Mucosa of stomach (tissue), 1 donor: ENCODE data around the gene UBAP2.
"Not testable (repeated sequence)": the region's sequence is repeated elsewhere in the genome, so short reads cannot be mapped to it uniquely, and the experiment has no call there.

Source experiments
- H3K27me3 ChIP-seq: one replicate; pipeline ENCODE4 v1.7.0; 2013; ENCODE audit warnings: mild to moderate bottlenecking, low read length; ENCODE audit not compliant: control insufficient read depth, insufficient read depth
- H3K36me3 ChIP-seq: one replicate; pipeline ENCODE4 v1.7.0; 2013; ENCODE audit warnings: low read length; ENCODE audit not compliant: control insufficient read depth, insufficient read depth
- H3K4me1 ChIP-seq: one replicate; pipeline ENCODE4 v1.7.0; 2013; ENCODE audit warnings: mild to moderate bottlenecking, low read length; ENCODE audit not compliant: control insufficient read depth, insufficient read depth
- H3K4me3 ChIP-seq: one replicate; pipeline ENCODE4 v1.7.0; 2013; ENCODE audit warnings: low read length
- H3K9ac ChIP-seq: one replicate; pipeline ENCODE4 v1.7.0; 2013; ENCODE audit warnings: mild to moderate bottlenecking, low read length, moderate library complexity
- H3K9me3 ChIP-seq: one replicate; pipeline ENCODE4 v1.7.0; 2013; ENCODE audit warnings: mild to moderate bottlenecking, low read length, moderate library complexity; ENCODE audit not compliant: control insufficient read depth
- donor health status: Pancreatic carcinoma.

The UBAP2 gene

GRCh38 chr9:34001951-34002350 lies 46.7 kb downstream of the UBAP2 start:
- no peak overlapping the region for H3K9ac ChIP-seq
- no peaks in the 10 kb centered on the region for H3K9me3 ChIP-seq
- H3K4me3 ChIP-seq, result no peak overlapping the region
- H3K27me3 ChIP-seq, result no peaks in the 10 kb centered on the region
- H3K36me3 ChIP-seq, result no peaks in the 10 kb centered on the region
- no peaks in the 10 kb centered on the region for H3K4me1 ChIP-seq

GRCh38 chr9:34001298-34001697 lies 47.4 kb downstream of the UBAP2 start:
- H3K4me3 ChIP-seq, result no peak overlapping the region
- H3K27me3 ChIP-seq, result no peaks in the 10 kb centered on the region
- no peak overlapping the region for H3K9ac ChIP-seq
- H3K9me3 ChIP-seq, result no peaks in the 10 kb centered on the region
- peaks cover 4% of the 10 kb centered on the region for H3K36me3 ChIP-seq
- no peaks in the 10 kb centered on the region for H3K4me1 ChIP-seq

- H3K36me3 ChIP-seq, result peaks cover 4% of the 10 kb centered on the region
- no peaks in the 10 kb centered on the region for H3K9me3 ChIP-seq
- no peaks in the 10 kb centered on the region for H3K4me1 ChIP-seq
- no peak overlapping the region for H3K9ac ChIP-seq
- H3K4me3 ChIP-seq, result no peak overlapping the region
- H3K27me3 ChIP-seq, result no peaks in the 10 kb centered on the region
Observed at GRCh38 chr9:33995449-33995848, 53.2 kb downstream of the UBAP2 start.

- no peaks in the 10 kb centered on the region for H3K9me3 ChIP-seq
- H3K9ac ChIP-seq, result no peak overlapping the region
- H3K36me3 ChIP-seq, result peaks cover 4% of the 10 kb centered on the region
Observed at GRCh38 chr9:33993104-33993503, 55.6 kb downstream of the UBAP2 start.

GRCh38 chr9:33992632-33993031 lies 56.1 kb downstream of the UBAP2 start:
- Histone ChIP-seq H3K27me3 (no peaks in the 10 kb centered on the region), H3K9ac (no peak overlapping the region), H3K36me3 (peaks cover 4% of the 10 kb centered on the region)

More at GRCh38 chr9:33993104-33993503, 55.6 kb downstream of the UBAP2 start:
- no peak overlapping the region for H3K4me3 ChIP-seq
- H3K27me3 ChIP-seq, result no peaks in the 10 kb centered on the region
- H3K4me1 ChIP-seq, result no peaks in the 10 kb centered on the region

GRCh38 chr9:33988219-33988890 lies 60.3 kb downstream of the UBAP2 start:
- Histone ChIP-seq H3K36me3 (no peaks in the 10 kb centered on the region), H3K4me3 (no peak overlapping the region), H3K27me3 (no peaks in the 10 kb centered on the region), H3K4me1 (no peaks in the 10 kb centered on the region), H3K9ac (no peak overlapping the region), H3K9me3 (no peaks in the 10 kb centered on the region)

More at GRCh38 chr9:33992632-33993031, 56.1 kb downstream of the UBAP2 start:
- no peaks in the 10 kb centered on the region for H3K4me1 ChIP-seq
- no peak overlapping the region for H3K4me3 ChIP-seq
- no peaks in the 10 kb centered on the region for H3K9me3 ChIP-seq

- Histone ChIP-seq H3K4me1 (no peaks in the 10 kb centered on the region), H3K9ac (no peak overlapping the region), H3K36me3 (no peaks in the 10 kb centered on the region), H3K27me3 (no peaks in the 10 kb centered on the region), H3K9me3 (no peaks in the 10 kb centered on the region), H3K4me3 (no peak overlapping the region)
Observed at GRCh38 chr9:33976414-33976813, 72.3 kb downstream of the UBAP2 start.

- no peaks in the 10 kb centered on the region for H3K4me1 ChIP-seq
- no peak overlapping the region for H3K9ac ChIP-seq
- H3K9me3 ChIP-seq, result no peaks in the 10 kb centered on the region
- H3K36me3 ChIP-seq, result no peaks in the 10 kb centered on the region
- no peak overlapping the region for H3K4me3 ChIP-seq
- H3K27me3 ChIP-seq, result no peaks in the 10 kb centered on the region
Observed at GRCh38 chr9:33972698-33973097, 76.0 kb downstream of the UBAP2 start.

- no peaks in the 10 kb centered on the region for H3K9me3 ChIP-seq
- H3K9ac ChIP-seq, result no peak overlapping the region
- no peaks in the 10 kb centered on the region for H3K36me3 ChIP-seq
- no peak overlapping the region for H3K4me3 ChIP-seq
- H3K27me3 ChIP-seq, result no peaks in the 10 kb centered on the region
- H3K4me1 ChIP-seq, result no peaks in the 10 kb centered on the region
Observed at GRCh38 chr9:33964086-33964768, 84.5 kb downstream of the UBAP2 start.

- not testable (repeated sequence) for H3K4me1 ChIP-seq, H3K4me3 ChIP-seq, H3K27me3 ChIP-seq, H3K9me3 ChIP-seq, H3K9ac ChIP-seq, H3K36me3 ChIP-seq
Observed at GRCh38 chr9:33962468-33962867, 86.2 kb downstream of the UBAP2 start.

- Histone ChIP-seq H3K4me3 (no peak overlapping the region), H3K4me1 (no peaks in the 10 kb centered on the region), H3K9ac (no peak overlapping the region), H3K27me3 (no peaks in the 10 kb centered on the region), H3K9me3 (no peaks in the 10 kb centered on the region), H3K36me3 (no peaks in the 10 kb centered on the region)
Observed at GRCh38 chr9:33959725-33960124, 89.0 kb downstream of the UBAP2 start.

GRCh38 chr9:33956544-33956943 lies 92.1 kb downstream of the UBAP2 start:
- Histone ChIP-seq H3K36me3 (no peaks in the 10 kb centered on the region), H3K4me3 (no peak overlapping the region), H3K9ac (no peak overlapping the region), H3K4me1 (no peaks in the 10 kb centered on the region), H3K9me3 (no peaks in the 10 kb centered on the region), H3K27me3 (no peaks in the 10 kb centered on the region)
